GM12865 (cell line): ENCODE data around the gene MCM3AP.

Experiments used
- DNase-seq: peaks from one replicate; pipeline ENCODE4 v3.0.0; 2010; ENCODE audit warnings: low read depth
- H3K4me3 ChIP-seq: 2 replicates; pipeline ENCODE4 v1.5.1; 2011; ENCODE audit warnings: mild to moderate bottlenecking, low read depth, low read length, control low read depth
- TF ChIP-seq, protein P1 (sequence below): IDR thresholded peaks from 2 replicates; pipeline ENCODE4 v1.5.1; 2011; ENCODE audit warnings: low read length, control low read depth, low read depth, inconsistent platforms; ENCODE audit not compliant: insufficient read depth; ENCODE audit errors: missing control alignments

The MCM3AP gene

GRCh38 chr21:46188226-46189212 is 96.9 kb downstream of the MCM3AP start:
- no peak for DNase-seq
- TF ChIP-seq, protein P1, sequence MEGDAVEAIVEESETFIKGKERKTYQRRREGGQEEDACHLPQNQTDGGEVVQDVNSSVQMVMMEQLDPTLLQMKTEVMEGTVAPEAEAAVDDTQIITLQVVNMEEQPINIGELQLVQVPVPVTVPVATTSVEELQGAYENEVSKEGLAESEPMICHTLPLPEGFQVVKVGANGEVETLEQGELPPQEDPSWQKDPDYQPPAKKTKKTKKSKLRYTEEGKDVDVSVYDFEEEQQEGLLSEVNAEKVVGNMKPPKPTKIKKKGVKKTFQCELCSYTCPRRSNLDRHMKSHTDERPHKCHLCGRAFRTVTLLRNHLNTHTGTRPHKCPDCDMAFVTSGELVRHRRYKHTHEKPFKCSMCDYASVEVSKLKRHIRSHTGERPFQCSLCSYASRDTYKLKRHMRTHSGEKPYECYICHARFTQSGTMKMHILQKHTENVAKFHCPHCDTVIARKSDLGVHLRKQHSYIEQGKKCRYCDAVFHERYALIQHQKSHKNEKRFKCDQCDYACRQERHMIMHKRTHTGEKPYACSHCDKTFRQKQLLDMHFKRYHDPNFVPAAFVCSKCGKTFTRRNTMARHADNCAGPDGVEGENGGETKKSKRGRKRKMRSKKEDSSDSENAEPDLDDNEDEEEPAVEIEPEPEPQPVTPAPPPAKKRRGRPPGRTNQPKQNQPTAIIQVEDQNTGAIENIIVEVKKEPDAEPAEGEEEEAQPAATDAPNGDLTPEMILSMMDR = no peak
- no peak overlapping the region for H3K4me3 ChIP-seq

GRCh38 chr21:46187814-46188213 is 97.6 kb downstream of the MCM3AP start:
- no peak overlapping the region for H3K4me3 ChIP-seq
- no peak for DNase-seq
- TF ChIP-seq, protein P1 = no peak

GRCh38 chr21:46187261-46187660 is 98.2 kb downstream of the MCM3AP start:
- TF ChIP-seq, protein P1 = no peak
- H3K4me3 ChIP-seq = no peak overlapping the region
- DNase-seq = no peak

DNA sequence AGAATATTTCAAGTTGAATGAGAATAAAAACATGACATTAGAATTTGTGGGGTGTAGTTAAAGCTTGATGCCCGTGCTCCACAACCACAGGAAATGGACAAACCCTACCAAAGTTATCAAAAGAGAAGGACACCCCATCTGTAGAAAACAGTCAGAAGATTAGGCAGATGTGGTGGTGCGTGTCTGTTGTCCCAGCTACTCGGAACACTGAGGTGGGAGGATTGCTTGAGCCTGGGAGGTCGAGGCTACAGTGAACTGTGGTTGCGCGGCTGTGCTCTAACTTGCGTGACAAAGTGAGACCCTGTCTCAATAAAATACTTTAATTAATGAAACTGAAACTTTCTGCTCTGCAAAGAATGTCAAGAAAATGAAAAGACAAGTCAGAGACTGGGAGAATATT is 99.7 kb downstream of the MCM3AP start:
- no peak for DNase-seq
- no peak overlapping the region for H3K4me3 ChIP-seq
- TF ChIP-seq, protein P1 = no peak
